Hepatic stellate cell (primary cell): ENCODE data around the gene COL9A3.

Source experiments
- DNase-seq: peaks from one replicate; pipeline ENCODE4 v3.0.0; 2011; ENCODE audit warnings: low spot score

The COL9A3 gene

GRCh38 chr20:62880935-62881661 lies 64.2 kb downstream of the COL9A3 start:
- no peak for DNase-seq

- DNase-seq: no peak
Observed at GRCh38 chr20:62881662-62882395, 65.0 kb downstream of the COL9A3 start.

GRCh38 chr20:62882426-62882825 lies 65.6 kb downstream of the COL9A3 start:
- DNase-seq: no peak

GRCh38 chr20:62884556-62884955 lies 67.7 kb downstream of the COL9A3 start:
- no peak for DNase-seq

GRCh38 chr20:62885046-62885895 lies 68.4 kb downstream of the COL9A3 start:
- no peak for DNase-seq

GRCh38 chr20:62885896-62886708 lies 69.3 kb downstream of the COL9A3 start:
- no peak for DNase-seq

GRCh38 chr20:62886709-62887058 lies 69.8 kb downstream of the COL9A3 start:
- no peak for DNase-seq

GRCh38 chr20:62887152-62887859 lies 70.5 kb downstream of the COL9A3 start:
- peak; percentile 93 for DNase-seq

GRCh38 chr20:62887860-62888239 lies 71.0 kb downstream of the COL9A3 start:
- DNase-seq: no peak

GRCh38 chr20:62888406-62888805 lies 71.6 kb downstream of the COL9A3 start:
- no peak for DNase-seq

GRCh38 chr20:62888910-62889309 lies 72.1 kb downstream of the COL9A3 start:
- DNase-seq: no peak

- no peak for DNase-seq
Observed at GRCh38 chr20:62889411-62889810, 72.6 kb downstream of the COL9A3 start.

GRCh38 chr20:62889871-62890270 lies 73.0 kb downstream of the COL9A3 start:
- no peak for DNase-seq

GRCh38 chr20:62890444-62890843 lies 73.6 kb downstream of the COL9A3 start:
- DNase-seq: no peak
